Kidney tubule cell (primary cell): ENCODE measurements around the gene L3MBTL1.
"Not testable (repeated sequence)": the region's sequence is repeated elsewhere in the genome, so short reads cannot be mapped to it uniquely, and the experiment has no call there.

ENCODE experiments used
- DNase-seq: peaks from one replicate; pipeline ENCODE4 v3.0.0-alpha.2; 2018; ENCODE audit warnings: low spot score

L3MBTL1 gene

GRCh38 chr20:43559147-43559987 lies 51.9 kb downstream of the L3MBTL1 start:
- DNase-seq, result peak; percentile 47

- DNase-seq, result peak; percentile 23
These were observed 53.5 kb downstream of the L3MBTL1 start for GRCh38 chr20:43560974-43561373.

- no peak for DNase-seq
These were observed 55.9 kb downstream of the L3MBTL1 start for GRCh38 chr20:43563429-43563828.

GRCh38 chr20:43563991-43564390 lies 56.5 kb downstream of the L3MBTL1 start:
- no peak for DNase-seq

GRCh38 chr20:43564455-43564854 lies 57.0 kb downstream of the L3MBTL1 start:
- no peak for DNase-seq

- DNase-seq, result no peak
These were observed 57.7 kb downstream of the L3MBTL1 start for GRCh38 chr20:43564993-43565757.

GRCh38 chr20:43565758-43566104 lies 58.2 kb downstream of the L3MBTL1 start:
- no peak for DNase-seq

GRCh38 chr20:43567477-43567876 lies 60.0 kb downstream of the L3MBTL1 start:
- no peak for DNase-seq

GRCh38 chr20:43568706-43569105 lies 61.2 kb downstream of the L3MBTL1 start:
- DNase-seq, result no peak

- no peak for DNase-seq
These were observed 61.8 kb downstream of the L3MBTL1 start for GRCh38 chr20:43569282-43569681.

GRCh38 chr20:43570496-43570895 lies 63.0 kb downstream of the L3MBTL1 start:
- no peak for DNase-seq

- no peak for DNase-seq
These were observed 63.8 kb downstream of the L3MBTL1 start for GRCh38 chr20:43571310-43571709.

- DNase-seq, result no peak
These were observed 64.3 kb downstream of the L3MBTL1 start for GRCh38 chr20:43571771-43572170.

- no peak for DNase-seq
These were observed 65.4 kb downstream of the L3MBTL1 start for GRCh38 chr20:43572891-43573290.

GRCh38 chr20:43576108-43576507 lies 68.6 kb downstream of the L3MBTL1 start:
- DNase-seq, result no peak

- no peak for DNase-seq
These were observed 72.6 kb downstream of the L3MBTL1 start for GRCh38 chr20:43579861-43580793.

- DNase-seq, result no peak
These were observed 75.8 kb downstream of the L3MBTL1 start for GRCh38 chr20:43583133-43583864.

- peak; percentile 90 for DNase-seq
These were observed 76.5 kb downstream of the L3MBTL1 start for GRCh38 chr20:43583982-43584432.

GRCh38 chr20:43584448-43585136 lies 77.1 kb downstream of the L3MBTL1 start:
- DNase-seq, result peak; percentile 67

GRCh38 chr20:43586641-43587040 lies 79.1 kb downstream of the L3MBTL1 start:
- DNase-seq, result no peak

GRCh38 chr20:43588526-43588925 lies 81.0 kb downstream of the L3MBTL1 start:
- not testable (repeated sequence) for DNase-seq
